GM10248 (cell line): ENCODE measurements around the gene PDE4B.

Experiments
- CTCF ChIA-PET: fragments of 300-600 bp; sonication (Branson Sonifier 250); formaldehyde crosslinking; extraction: SDS; loops from one replicate; lab custom pipeline; 2021; ENCODE audit warnings: antibody characterized with exemption; lab: Yijun Ruan, JAX
- POLR2A ChIA-PET: fragments of 350-650 bp; sonication (Branson Sonifier 250); formaldehyde crosslinking; extraction: SDS; loops from one replicate; lab custom pipeline; 2020; ENCODE audit warnings: antibody characterized with exemption; lab: Yijun Ruan, JAX
- DNase-seq: peaks from one replicate; pipeline ENCODE4 v3.0.0; 2012; ENCODE audit errors: extremely low spot score
- TF ChIP-seq, protein P1 (sequence below): IDR thresholded peaks from 2 replicates; pipeline ENCODE4 v1.5.1; 2012; ENCODE audit warnings: mild to moderate bottlenecking, low read depth; ENCODE audit errors: extremely low read depth, missing control alignments, control extremely low read depth

The PDE4B gene

DNA sequence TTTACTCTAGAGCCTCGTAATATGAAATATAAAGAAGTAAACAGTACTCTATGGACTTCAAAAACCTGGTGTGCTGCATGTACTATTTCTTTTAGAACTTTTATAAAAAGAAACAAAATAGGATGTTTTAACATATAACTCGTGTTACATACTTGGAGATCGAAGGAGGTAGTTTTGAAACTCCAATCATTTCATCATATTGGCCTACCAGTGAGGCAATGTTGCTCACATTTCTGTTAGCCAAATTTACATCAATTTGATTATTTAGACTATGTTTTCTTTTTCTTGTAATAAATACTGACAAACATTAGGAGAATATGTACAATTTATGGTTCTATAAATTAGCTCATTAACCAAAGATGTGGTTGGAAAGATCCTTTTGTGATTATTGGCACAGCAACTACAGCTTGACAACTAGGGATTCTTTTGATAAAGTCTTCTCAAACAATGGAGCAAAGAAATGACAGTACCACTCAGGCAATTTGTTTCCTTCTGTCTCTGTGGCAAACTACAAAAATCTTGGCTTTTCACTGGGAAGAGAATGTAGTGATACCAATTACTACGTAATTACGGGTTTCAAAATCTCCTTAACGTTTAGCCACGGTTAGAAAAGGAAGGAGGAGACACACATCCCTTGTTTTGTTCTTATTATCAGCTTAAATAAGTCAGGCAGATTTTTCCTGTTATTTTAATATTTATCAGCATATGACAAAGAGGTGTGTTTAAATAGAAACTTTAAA is 474.7 kb downstream of the PDE4B start:
- ChIA-PET POLR2A (no interaction called here), CTCF (interaction anchor here (0.9 to 1.6 kb wide), 8 partner anchors 7 to 178 kb away, joined by 3 to 4 read pairs (median 3); no protein-coding TSS in a partner anchor)
- DNase-seq, result no peak
- TF ChIP-seq, protein P1, sequence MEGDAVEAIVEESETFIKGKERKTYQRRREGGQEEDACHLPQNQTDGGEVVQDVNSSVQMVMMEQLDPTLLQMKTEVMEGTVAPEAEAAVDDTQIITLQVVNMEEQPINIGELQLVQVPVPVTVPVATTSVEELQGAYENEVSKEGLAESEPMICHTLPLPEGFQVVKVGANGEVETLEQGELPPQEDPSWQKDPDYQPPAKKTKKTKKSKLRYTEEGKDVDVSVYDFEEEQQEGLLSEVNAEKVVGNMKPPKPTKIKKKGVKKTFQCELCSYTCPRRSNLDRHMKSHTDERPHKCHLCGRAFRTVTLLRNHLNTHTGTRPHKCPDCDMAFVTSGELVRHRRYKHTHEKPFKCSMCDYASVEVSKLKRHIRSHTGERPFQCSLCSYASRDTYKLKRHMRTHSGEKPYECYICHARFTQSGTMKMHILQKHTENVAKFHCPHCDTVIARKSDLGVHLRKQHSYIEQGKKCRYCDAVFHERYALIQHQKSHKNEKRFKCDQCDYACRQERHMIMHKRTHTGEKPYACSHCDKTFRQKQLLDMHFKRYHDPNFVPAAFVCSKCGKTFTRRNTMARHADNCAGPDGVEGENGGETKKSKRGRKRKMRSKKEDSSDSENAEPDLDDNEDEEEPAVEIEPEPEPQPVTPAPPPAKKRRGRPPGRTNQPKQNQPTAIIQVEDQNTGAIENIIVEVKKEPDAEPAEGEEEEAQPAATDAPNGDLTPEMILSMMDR, result no peak

DNA sequence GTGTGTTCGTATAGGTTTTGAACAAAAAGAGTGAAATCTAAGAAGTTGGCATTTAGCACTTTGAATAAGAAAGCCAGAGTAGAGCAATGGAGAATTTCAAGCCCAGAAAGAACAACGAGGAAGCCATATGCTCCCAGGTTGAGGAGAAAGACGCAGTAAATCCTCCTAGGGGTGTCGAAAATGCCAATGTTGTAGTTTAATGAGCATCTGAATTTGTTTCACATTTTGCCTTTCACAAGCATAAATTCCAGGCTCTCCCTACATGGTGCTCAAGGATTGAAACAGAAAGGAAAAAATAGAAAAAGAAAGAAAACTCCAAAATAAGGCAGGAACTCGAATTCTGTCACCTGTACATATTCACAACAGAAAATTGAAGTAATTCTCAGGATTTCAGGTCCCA is 476.5 kb downstream of the PDE4B start:
- TF ChIP-seq, protein P1, result no peak
- ChIA-PET CTCF (interaction anchor here (1.1 to 1.6 kb wide), 2 partner anchors 12 to 177 kb away, joined by 3 read pairs; no protein-coding TSS in a partner anchor), POLR2A (no interaction called here)
- DNase-seq, result no peak

DNA sequence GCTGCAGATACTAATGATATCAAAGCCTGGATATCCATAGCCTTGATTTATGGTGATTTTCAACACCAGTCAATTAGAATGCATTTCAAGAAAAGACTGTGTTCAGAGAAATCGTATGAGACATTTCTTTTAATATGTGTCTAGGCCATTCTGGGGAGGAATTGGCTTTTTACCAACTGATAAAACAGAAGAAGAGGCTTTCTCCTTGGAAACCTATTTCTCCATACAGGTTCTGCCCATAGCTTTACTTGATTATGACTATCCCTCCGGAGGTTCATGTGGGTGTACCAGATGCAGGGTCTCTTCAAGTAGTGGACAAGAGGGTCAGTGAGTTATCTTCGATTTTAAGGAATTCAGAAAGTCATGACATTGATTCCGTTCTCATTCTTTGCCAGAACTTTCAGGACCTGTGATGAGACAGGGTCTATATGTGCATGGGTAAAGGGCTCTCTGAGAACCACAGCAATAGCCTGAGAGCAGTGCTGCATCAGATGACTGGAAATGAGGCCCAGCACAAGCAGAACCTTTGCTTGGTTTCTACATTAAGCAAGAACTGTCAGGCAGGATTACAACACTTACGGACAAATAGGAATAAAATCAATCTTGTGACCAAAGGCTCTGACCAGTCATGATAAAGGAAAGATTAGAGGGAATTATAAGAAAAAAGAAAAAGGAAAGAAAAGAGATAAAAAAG is 477.6 kb downstream of the PDE4B start:
- TF ChIP-seq, protein P1, result no peak
- CTCF ChIA-PET, result interaction anchor here (1.6 to 2.3 kb wide), 2 partner anchors 10 to 176 kb away, joined by 4 to 7 read pairs; no protein-coding TSS in a partner anchor
- POLR2A ChIA-PET, result no interaction called here
- DNase-seq, result no peak

DNA sequence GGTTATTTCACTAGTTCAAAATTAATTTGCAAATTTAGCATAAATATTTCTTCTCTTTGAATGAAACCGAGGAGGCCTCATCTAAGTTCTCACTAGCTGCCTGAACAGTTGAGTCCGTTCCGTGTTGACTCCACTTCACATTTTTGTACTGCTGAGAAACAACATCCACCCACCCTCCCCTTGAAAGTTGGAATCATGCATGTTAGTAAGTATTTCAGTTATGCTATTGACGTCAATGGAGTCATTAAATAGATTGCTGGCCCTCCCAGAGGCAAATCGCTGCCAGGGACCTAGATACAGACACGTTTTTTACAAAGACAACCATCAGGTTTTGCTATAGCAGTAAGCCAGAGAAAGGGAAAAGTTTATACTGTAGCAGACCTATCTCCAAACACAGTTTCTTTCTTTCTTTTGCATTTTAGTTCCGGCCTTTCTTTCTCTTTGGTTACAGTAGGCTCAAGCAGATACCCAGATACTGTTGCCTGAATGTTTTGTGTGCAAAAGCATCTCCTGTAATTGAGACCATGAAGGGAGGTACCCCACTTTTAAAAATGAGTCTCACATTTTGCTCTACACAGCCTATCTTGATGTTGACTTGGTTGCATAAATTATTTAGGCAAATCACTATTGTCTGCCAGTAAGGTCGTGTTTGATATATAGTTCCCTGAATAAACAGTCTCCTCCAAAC is 478.7 kb downstream of the PDE4B start:
- no peak for DNase-seq
- TF ChIP-seq, protein P1, result no peak
- ChIA-PET CTCF (interaction anchor here (1.6 to 2.3 kb wide), 4 partner anchors 11 to 175 kb away, joined by 4 to 11 read pairs (median 6); no protein-coding TSS in a partner anchor), POLR2A (no interaction called here)

DNA sequence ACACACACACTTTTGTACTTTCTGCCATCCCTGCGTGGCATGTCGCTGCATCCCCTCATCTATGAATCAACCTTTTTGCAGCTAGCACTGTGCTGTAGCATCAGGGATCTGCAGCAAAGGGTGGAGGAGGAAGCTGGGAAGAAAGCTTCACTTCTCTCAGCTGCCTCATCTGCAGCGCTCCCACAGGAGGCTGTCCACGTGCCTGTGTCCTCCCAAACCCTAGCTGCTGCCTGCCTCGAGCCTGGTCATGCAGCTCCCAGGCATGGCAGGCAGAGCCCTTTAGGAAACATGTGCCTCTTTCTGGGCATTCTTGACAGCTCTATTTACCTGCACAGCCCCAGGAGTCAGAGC is 479.2 kb downstream of the PDE4B start:
- POLR2A ChIA-PET, result no interaction called here

More for the DNA sequence above, 479.2 kb downstream of the PDE4B start:
- CTCF ChIA-PET, result interaction anchor here (1.6 to 2.3 kb wide), 4 partner anchors 11 to 174 kb away, joined by 4 to 11 read pairs (median 6); no protein-coding TSS in a partner anchor
- TF ChIP-seq, protein P1, result no peak
- no peak for DNase-seq
